ENCODE results near the gene CATSPERZ. TPM values are rescaled to one million over a fixed set of nuclear protein-coding genes. Genes with fewer than 3 reads are reported as not detected.
"Not testable (repeated sequence)": the region's sequence is repeated elsewhere in the genome, so short reads cannot be mapped to it uniquely, and the experiment has no call there.

CATSPERZ gene
- polyA plus RNA-seq, 3 donors: 0.15 TPM; not detected in 1

DNA sequence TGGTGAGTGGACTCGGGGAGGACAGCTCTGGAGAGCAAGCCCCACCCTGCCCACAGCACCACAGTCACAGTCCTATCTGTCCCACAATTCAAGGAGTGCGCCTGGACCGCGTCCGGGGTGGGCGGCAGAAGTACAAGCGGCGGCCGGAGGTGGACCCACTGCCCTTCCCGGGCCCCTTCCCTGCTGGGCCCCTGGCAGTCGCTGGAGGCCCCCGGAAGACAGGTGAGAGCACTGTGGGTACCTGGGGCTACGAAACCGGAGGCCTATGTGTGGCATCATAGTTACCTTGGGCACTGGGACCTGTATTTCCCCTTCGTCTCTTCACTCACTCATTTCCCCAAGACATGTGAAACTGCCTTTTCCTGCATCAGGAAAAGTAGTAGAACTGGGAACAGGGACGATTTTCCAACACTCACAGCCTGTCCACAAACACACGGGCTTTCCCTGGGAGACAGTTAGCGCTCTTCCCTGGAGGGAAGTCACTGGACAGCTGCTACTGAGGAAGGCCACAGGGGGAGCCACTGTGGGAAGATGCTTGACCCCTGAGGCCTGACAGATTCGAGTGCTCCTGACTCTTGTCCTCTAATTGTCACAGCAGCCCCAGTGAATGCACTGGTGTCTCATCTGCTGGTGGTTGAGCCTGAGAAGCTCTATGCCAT, 14.1 kb downstream of the CATSPERZ start:
- H3K27ac ChIP-seq (ENCODE audit: low read depth, low read length): peak overlapping the region; percentile 54
- 55 to 84% (median 84%) methylated on average over 15 to 19 of the region's 19 CpGs for WGBS, 3 donors

DNA sequence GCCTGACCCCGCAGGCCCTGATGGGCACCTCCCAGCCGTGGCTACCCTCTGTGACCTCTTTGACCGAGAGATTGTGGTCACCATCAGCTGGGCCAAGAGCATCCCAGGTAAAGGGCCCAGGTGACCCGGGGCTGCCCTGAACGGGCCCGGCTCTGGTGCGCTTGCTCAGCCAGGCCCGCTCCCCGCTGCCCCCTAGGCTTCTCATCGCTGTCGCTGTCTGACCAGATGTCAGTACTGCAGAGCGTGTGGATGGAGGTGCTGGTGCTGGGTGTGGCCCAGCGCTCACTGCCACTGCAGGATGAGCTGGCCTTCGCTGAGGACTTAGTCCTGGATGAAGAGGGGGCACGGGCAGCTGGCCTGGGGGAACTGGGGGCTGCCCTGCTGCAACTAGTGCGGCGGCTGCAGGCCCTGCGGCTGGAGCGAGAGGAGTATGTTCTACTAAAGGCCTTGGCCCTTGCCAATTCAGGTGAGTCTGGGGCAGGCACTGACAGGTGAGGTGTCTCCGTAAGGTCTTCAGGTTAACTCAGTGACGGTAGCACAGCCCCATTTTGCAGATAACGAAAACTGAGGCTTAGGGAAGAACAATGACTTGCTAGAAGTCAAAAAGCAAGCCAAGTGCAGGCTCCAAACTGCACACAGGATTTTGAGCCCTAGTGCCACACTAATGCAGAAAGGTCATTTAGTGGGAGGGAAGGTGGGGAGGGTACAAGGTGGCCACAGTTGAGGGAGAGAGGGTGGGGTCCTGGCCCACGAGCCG, 14.8 kb downstream of the CATSPERZ start:
- H3K27ac ChIP-seq (ENCODE audit: low read depth, low read length): no peak overlapping the region
- WGBS, 3 donors: 82 to 93% (median 87%) methylated on average over 24 of the region's 24 CpGs

DNA sequence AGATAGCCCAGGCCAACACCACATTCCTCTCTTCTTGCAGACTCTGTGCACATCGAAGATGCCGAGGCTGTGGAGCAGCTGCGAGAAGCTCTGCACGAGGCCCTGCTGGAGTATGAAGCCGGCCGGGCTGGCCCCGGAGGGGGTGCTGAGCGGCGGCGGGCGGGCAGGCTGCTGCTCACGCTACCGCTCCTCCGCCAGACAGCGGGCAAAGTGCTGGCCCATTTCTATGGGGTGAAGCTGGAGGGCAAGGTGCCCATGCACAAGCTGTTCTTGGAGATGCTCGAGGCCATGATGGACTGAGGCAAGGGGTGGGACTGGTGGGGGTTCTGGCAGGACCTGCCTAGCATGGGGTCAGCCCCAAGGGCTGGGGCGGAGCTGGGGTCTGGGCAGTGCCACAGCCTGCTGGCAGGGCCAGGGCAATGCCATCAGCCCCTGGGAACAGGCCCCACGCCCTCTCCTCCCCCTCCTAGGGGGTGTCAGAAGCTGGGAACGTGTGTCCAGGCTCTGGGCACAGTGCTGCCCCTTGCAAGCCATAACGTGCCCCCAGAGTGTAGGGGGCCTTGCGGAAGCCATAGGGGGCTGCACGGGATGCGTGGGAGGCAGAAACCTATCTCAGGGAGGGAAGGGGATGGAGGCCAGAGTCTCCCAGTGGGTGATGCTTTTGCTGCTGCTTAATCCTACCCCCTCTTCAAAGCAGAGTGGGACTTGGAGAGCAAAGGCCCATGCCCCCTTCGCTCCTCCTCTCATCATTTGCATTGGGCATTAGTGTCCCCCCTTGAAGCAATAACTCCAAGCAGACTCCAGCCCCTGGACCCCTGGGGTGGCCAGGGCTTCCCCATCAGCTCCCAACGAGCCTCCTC, 15.7 kb downstream of the CATSPERZ start:
- 74 to 83% (median 82%) methylated on average over 23 to 25 of the region's 25 CpGs for WGBS, 3 donors
- not testable (repeated sequence) for H3K27ac ChIP-seq (ENCODE audit: low read depth, low read length)

DNA sequence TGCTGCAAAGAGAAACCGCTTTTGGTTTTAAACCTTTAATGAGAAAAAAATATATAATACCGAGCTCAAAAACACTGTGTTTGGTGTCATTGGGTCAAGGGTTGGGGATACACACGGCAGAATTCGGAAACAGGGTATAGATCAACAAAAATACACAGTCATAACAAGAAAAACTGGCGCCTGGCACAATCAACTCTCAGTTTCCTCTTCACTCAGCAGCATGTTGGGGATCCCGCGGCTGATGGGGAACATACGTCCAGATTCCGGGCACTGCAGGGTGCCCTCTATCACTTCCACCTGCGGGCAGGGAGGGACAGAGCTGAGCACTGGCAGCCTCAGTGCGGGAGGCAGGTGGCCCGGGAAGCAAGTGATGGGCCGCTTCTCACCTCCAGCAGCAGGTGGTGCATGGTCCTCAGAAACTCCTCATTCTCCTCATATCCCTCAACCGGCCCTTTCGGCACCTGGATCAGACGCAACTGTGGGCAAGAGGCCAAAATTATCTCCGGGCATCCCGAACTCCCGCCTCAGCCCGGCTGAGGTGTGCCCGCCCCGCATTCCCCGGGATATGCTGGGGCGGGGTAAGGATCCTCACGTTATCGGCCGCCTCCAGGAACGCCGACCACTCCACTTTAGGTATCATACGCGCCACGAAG, 16.6 kb downstream of the CATSPERZ start:
- WGBS, 3 donors: 5 to 7% (median 6%) methylated on average over 32 of the region's 32 CpGs
- peak overlapping the region; percentile 63 for H3K27ac ChIP-seq (ENCODE audit: low read depth, low read length)

DNA sequence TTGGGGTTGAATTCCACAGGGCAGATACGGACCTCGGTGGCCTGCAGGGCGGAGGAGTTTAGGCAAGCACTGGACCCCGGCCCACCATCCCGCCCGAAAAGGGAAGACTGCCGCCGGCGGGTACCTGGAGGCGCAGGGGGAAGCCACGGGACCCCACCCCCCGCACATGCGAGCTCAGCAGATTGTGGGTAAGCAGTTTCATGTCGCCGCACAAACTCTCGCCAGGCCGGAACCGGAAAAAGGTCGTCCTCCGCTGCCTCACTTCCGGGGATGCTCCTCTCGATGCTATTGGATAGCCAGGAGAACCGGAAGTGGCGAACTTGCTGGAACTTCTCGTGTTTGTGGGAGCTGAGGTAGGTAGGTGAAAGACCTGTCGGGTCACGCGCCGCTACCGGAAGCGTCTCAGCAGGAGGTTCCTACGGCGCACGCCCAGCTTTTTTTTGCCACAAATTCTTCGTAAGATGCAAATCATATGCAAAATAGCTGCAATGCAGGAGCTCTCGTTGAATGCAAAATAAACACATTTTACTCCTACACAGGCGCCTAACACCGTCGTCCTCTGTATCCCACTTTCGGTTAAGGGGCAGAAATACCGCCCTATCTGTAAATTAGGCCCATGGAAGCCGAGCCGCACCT, 17.3 kb downstream of the CATSPERZ start, which contains the start of gene TRMT112:
TRMT112 (minus strand) TSS at position 235 of the 636 bp plus-strand sequence; CDS start at position 202, 33 bp downstream.
- 0% methylated on average over 43 of the region's 43 CpGs for WGBS, 3 donors

GRCh38 chr11:64317961-64318765, 18.0 kb downstream of the CATSPERZ start, which contains the start of gene PRDX5:
TSS of gene PRDX5 (plus strand) at chr11:64318121. CDS start at chr11:64318216, 95 bp downstream.
- peak within 1 kb of the TSS; percentile 63 for H3K27ac ChIP-seq (ENCODE audit: low read depth, low read length)
- WGBS, 3 donors: 1% methylated on average over 61 of the region's 61 CpGs

More for the DNA sequence above, 17.3 kb downstream of the CATSPERZ start, which contains the start of gene TRMT112:
- peak within 1 kb of the TSS; percentile 63 for H3K27ac ChIP-seq (ENCODE audit: low read depth, low read length)

- peak overlapping the region; percentile 4 for H3K27ac ChIP-seq (ENCODE audit: low read depth, low read length)
- WGBS, 3 donors: 16 to 23% (median 19%) methylated on average over 17 to 19 of the region's 19 CpGs
Observed at GRCh38 chr11:64318766-64319761, 18.9 kb downstream of the CATSPERZ start.

DNA sequence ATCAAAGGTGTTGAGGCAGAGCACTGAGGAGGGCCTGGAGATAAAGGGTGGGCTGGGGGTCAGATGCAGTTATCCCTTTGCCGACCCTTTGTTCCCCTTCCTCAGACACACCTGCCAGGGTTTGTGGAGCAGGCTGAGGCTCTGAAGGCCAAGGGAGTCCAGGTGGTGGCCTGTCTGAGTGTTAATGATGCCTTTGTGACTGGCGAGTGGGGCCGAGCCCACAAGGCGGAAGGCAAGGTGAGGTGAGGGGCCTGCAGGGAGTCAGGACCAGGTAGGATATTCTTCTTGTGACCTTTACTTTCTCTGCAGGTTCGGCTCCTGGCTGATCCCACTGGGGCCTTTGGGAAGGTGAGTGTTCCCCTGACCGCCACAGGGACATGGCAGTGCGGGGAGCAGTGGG, 20.4 kb downstream of the CATSPERZ start:
- 92 to 95% (median 93%) methylated on average over 7 of the region's 7 CpGs for WGBS, 3 donors

DNA sequence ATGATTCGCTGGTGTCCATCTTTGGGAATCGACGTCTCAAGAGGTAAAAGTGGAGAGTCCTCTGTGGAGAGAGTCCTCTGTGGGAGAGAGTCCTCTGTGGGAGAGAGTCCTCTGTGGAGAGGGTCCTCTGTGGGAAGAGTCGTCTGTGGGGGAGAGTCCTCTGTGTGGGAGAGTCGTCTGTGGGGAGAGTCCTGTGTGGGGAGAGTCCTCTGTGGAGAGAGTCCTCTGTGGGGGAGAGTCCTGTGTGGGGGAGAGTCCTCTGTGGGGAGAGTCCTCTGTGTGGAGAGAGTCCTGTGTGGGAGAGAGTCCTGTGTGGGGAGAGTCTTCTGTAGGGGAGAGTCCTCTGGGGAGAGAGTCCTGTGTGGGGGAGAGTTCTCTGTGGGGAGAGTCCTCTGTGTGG, 20.9 kb downstream of the CATSPERZ start:
- 81 to 84% (median 83%) methylated on average over 5 of the region's 5 CpGs for WGBS, 3 donors
- H3K27ac ChIP-seq (ENCODE audit: low read depth, low read length): no peak overlapping the region

More for the DNA sequence above, 20.4 kb downstream of the CATSPERZ start:
- no peak overlapping the region for H3K27ac ChIP-seq (ENCODE audit: low read depth, low read length)

- no peak overlapping the region for H3K27ac ChIP-seq (ENCODE audit: low read depth, low read length)
- 56 to 91% (median 86%) methylated on average over 5 of the region's 5 CpGs for WGBS, 3 donors
Observed at GRCh38 chr11:64321533-64321932, 21.4 kb downstream of the CATSPERZ start.

GRCh38 chr11:64322925-64323260, 22.7 kb downstream of the CATSPERZ start:
- 82 to 87% (median 83%) methylated on average over 7 of the region's 7 CpGs for WGBS, 3 donors
- no peak overlapping the region for H3K27ac ChIP-seq (ENCODE audit: low read depth, low read length)

DNA sequence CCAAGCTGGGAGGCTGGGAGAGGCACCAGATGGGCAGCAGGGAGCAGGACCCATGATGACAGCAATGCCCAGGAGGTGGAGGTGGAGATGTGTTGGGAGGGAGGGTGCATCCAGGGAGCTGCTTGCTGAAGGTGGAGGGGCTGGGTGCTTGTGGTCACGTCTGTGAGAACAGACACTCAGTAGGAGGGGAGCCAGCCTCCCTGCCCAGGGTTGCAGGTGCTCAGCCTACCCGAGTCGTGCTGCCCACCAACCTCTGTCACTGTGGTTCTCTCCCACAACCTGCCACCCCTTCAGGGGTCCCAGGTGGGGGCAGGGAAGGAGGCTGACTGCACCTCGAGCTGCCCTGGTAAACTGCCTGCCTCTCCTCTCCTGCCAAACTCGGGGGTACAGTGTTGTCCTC, 23.2 kb downstream of the CATSPERZ start:
- no peak overlapping the region for H3K27ac ChIP-seq (ENCODE audit: low read depth, low read length)
- 65 to 76% (median 73%) methylated on average over 5 of the region's 5 CpGs for WGBS, 3 donors

- WGBS, 3 donors: 77 to 85% (median 83%) methylated on average over 4 of the region's 4 CpGs
- H3K27ac ChIP-seq (ENCODE audit: low read depth, low read length): not testable (repeated sequence)
Observed at GRCh38 chr11:64323984-64324383, 23.8 kb downstream of the CATSPERZ start.

- no peak overlapping the region for H3K27ac ChIP-seq (ENCODE audit: low read depth, low read length)
- WGBS, 3 donors: 88 to 92% (median 92%) methylated on average over 11 of the region's 11 CpGs
Observed at GRCh38 chr11:64324692-64325469, 24.7 kb downstream of the CATSPERZ start.

DNA sequence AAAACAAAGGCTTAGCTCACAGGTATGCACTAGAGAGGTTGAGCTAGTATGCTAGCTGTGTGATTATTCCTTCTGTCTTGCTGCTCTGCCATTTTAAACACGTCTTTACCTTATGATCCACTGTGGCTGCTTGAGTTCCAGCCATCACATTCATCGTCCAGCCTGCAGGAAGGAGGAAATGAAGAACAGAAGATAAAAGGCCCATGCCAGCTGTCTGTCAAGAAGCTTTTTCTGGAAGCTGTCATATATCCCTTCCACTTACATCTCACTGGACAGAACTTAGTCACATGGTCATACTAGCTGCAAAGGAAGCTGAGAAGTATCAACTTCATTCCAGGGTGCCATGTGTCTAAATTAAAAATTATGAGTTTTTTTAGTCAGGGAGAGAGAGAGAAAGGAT, 27.2 kb downstream of the CATSPERZ start:
- WGBS, 3 donors: 85 to 92% (median 90%) methylated on average over 2 of the region's 2 CpGs
- no peak overlapping the region for H3K27ac ChIP-seq (ENCODE audit: low read depth, low read length)

Measured in adipose tissue (tissue), 3 donors.